Smooth muscle cell (in vitro differentiated cells): ENCODE measurements around the gene INPP5A. TPM values are rescaled to one million over a fixed set of nuclear protein-coding genes. Genes with fewer than 3 reads are reported as not detected.

Experiments used
- DNase-seq: peaks from one replicate; lab custom pipeline; 2025; ENCODE audit not compliant: unreplicated experiment; lab: John Stamatoyannopoulos, UW
- H2AFZ ChIP-seq: fragments of 200-600 bp; sonication (generic); 2 replicates; pipeline ENCODE4 v1.6.0; 2016; ENCODE audit warnings: antibody characterized with exemption, low read depth, mild to moderate bottlenecking
- H3F3A ChIP-seq: fragments of 200-600 bp; sonication (generic); 2 replicates; pipeline ENCODE4 v1.6.0; 2017; ENCODE audit warnings: antibody characterized with exemption, low read depth
- H3K27ac ChIP-seq: fragments of 200-600 bp; sonication (generic); 2 replicates; pipeline ENCODE4 v1.5.1; 2016; ENCODE audit warnings: low read depth, mild to moderate bottlenecking
- H3K27me3 ChIP-seq: fragments of 200-600 bp; sonication (generic); 2 replicates; pipeline ENCODE4 v1.6.1; 2016; ENCODE audit warnings: low read depth, mild to moderate bottlenecking
- H3K36me3 ChIP-seq: fragments of 200-600 bp; sonication (generic); 2 replicates; pipeline ENCODE4 v1.5.1; 2016; ENCODE audit warnings: low read depth
- H3K4me1 ChIP-seq: fragments of 200-600 bp; sonication (generic); 2 replicates; pipeline ENCODE4 v1.5.1; 2016; ENCODE audit warnings: low read depth
- H3K4me2 ChIP-seq: fragments of 200-600 bp; sonication (generic); 2 replicates; pipeline ENCODE4 v1.6.0; 2016; ENCODE audit warnings: mild to moderate bottlenecking
- H3K4me3 ChIP-seq: fragments of 200-600 bp; sonication (generic); 2 replicates; pipeline ENCODE4 v1.5.1; 2016; ENCODE audit warnings: mild to moderate bottlenecking
- H3K79me2 ChIP-seq: fragments of 200-600 bp; sonication (generic); 2 replicates; pipeline ENCODE4 v1.6.0; 2016; ENCODE audit warnings: low read depth, mild to moderate bottlenecking
- H3K9ac ChIP-seq: fragments of 200-600 bp; sonication (generic); 2 replicates; pipeline ENCODE4 v1.6.0; 2016; ENCODE audit warnings: low read depth
- H3K9me3 ChIP-seq: fragments of 200-600 bp; sonication (generic); replicated peaks from 2 replicates; pipeline ENCODE4 v1.5.1; 2016; ENCODE audit warnings: low read depth
- H4K20me1 ChIP-seq: fragments of 200-600 bp; sonication (generic); 2 replicates; pipeline ENCODE4 v1.6.0; 2016; ENCODE audit warnings: low read depth
- WGBS: methylation state at CpG from one replicate; pipeline ENCODE4 v1.1.7; 2016; ENCODE audit warnings: low lambda C conversion rate; 5-methylcytosine and 5-hydroxymethylcytosine counted together
- polyA plus RNA-seq: library from polyadenylated mRNA; unstranded; fragments of >200 nt; fragmentation: Nextera tagmentation; extraction: Ambion mirVana; gene quantifications from 2 replicates; pipeline ENCODE4 v1.2.1, GENCODE V29; 2016
- total RNA-seq: library from RNA; depleted of rRNA; stranded (reverse); fragments of >200 nt; gene quantifications from 2 replicates; pipeline ENCODE4 v1.2.3, GENCODE V29; 2014
- TF ChIP-seq, protein P1 (sequence below): fragments of 200-600 bp; sonication (generic); IDR thresholded peaks from 2 replicates; pipeline ENCODE4 v1.5.1; 2017; ENCODE audit warnings: borderline replicate concordance, mild to moderate bottlenecking, antibody characterized with exemption; ENCODE audit not compliant: insufficient read depth, poor library complexity, severe bottlenecking

The INPP5A gene
- total and polyA plus RNA-seq, 2 experiments from 2014 or later: 48.0 to 55.9 TPM

DNA sequence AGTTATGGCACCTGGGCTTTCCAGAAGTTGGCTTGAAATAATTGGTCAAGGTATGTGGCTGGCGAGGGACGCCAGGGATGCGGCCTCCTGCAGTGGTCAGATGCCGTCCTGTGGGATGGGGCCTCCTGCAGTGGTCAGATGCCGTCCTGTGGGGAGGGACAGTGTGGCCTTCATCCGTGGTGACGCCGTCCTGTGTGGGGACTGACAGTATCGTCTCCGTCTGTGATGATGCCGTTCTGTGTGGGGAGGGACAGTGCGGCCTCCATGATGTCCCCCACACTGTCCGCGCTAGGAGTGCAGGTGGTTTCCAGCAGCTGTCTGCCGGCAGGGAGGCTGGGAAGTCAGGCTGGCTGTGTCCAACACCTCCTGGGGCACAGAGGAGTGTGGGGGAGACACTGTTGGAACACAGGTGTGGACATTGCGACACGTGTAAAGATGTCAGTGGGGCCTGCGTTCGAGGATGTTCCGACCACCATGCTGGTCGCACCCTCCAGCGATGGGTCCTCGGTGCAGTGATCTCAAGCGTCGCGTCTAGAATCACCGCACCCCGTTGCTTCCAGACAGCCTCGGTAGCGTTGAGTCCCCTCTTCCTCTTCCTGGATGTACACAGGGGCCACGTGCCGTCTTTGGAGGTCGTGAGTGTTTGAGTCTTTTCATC is 52.6 kb downstream of the INPP5A start:
- Histone ChIP-seq H3K36me3 (no peaks in the 10 kb centered on the region), H3F3A (no peaks in the 10 kb centered on the region), H3K9me3 (no peaks in the 10 kb centered on the region), H2AFZ (no peak overlapping the region), H3K4me3 (no peak overlapping the region), H3K9ac (no peak overlapping the region), H3K27me3 (no peaks in the 10 kb centered on the region), H3K4me1 (peaks cover 17% of the 10 kb centered on the region), H3K27ac (no peak overlapping the region), H3K79me2 (peaks cover 86% of the 10 kb centered on the region), H3K4me2 (no peak overlapping the region), H4K20me1 (peaks cover 99% of the 10 kb centered on the region)
- TF ChIP-seq, protein P1, sequence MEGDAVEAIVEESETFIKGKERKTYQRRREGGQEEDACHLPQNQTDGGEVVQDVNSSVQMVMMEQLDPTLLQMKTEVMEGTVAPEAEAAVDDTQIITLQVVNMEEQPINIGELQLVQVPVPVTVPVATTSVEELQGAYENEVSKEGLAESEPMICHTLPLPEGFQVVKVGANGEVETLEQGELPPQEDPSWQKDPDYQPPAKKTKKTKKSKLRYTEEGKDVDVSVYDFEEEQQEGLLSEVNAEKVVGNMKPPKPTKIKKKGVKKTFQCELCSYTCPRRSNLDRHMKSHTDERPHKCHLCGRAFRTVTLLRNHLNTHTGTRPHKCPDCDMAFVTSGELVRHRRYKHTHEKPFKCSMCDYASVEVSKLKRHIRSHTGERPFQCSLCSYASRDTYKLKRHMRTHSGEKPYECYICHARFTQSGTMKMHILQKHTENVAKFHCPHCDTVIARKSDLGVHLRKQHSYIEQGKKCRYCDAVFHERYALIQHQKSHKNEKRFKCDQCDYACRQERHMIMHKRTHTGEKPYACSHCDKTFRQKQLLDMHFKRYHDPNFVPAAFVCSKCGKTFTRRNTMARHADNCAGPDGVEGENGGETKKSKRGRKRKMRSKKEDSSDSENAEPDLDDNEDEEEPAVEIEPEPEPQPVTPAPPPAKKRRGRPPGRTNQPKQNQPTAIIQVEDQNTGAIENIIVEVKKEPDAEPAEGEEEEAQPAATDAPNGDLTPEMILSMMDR: no peak
- DNase-seq: no peak
- WGBS: 98% methylated on average over 33 of the region's 33 CpGs

DNA sequence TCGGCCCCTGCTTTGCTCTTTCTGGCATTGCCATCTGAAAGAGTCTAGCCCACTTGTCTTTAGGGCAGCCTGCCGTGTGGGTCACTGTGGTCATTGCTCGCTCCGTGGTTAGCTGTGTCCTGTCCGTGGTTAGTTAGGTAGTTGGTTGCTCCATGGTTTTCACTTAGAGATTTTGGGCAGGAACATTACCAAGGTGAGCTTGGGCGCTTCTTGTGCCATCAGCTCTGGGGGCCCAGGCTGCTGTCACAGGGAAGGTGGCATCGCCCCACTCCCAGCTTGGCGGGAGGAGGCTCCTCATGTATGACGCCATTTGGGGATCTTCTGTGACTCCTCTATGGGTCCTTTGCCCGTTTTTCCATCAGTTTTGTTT is 53.1 kb downstream of the INPP5A start:
- peaks cover 17% of the 10 kb centered on the region for H3K4me1 ChIP-seq
- no peak overlapping the region for H3K27ac ChIP-seq
- H2AFZ ChIP-seq: no peak overlapping the region
- no peaks in the 10 kb centered on the region for H3K36me3 ChIP-seq
- no peak for DNase-seq
- TF ChIP-seq, protein P1: no peak
- peaks cover 99% of the 10 kb centered on the region for H4K20me1 ChIP-seq
- H3F3A ChIP-seq: no peaks in the 10 kb centered on the region
- H3K9ac ChIP-seq: no peak overlapping the region
- H3K27me3 ChIP-seq: no peaks in the 10 kb centered on the region
- 97% methylated on average over 10 of the region's 10 CpGs for WGBS
- H3K9me3 ChIP-seq: no peaks in the 10 kb centered on the region
- peak overlapping the region; percentile 17 for H3K4me2 ChIP-seq
- H3K79me2 ChIP-seq: peaks cover 87% of the 10 kb centered on the region
- H3K4me3 ChIP-seq: no peak overlapping the region

DNA sequence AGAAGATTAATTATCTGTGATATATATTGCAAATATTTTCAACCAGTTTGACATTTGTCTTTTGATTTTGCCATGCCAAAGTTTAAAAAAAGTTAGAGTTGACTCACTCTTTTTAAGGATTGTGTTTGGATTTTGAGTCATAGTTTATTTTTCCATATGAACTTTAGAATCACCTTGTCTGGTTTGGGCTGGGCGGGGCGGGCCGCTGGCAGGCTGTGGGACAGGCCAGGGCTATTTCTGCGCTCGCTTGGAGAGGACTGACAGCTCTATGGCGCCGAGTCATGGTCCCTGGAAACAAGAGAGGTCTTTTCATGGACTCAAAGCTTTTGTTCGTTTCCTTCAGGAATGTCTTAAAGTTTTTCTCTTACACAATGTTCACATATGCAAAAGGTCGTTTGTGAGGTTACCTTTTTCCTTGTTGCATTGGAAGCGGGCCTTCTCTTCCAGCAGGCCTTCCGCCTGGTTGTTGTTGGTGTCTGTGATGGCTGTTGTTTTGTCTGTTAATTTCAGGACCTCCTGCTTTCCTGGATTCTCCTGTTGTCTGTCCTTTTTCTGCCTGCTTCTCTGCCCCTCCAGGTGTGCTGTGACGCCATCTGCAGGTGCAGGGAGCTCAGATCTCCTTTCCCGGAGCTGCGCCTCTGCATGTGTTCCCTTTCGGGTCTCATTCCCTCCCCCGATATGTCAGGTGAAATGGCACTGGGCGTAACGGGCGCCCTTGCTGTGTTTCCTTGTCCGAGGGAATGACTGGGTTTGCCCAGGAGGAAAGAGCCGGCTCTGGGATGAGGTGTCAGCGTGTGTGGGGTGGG is 53.8 kb downstream of the INPP5A start:
- WGBS: 82% methylated on average over 22 of the region's 22 CpGs
- H4K20me1 ChIP-seq: peaks cover 99% of the 10 kb centered on the region
- H3K9me3 ChIP-seq: no peaks in the 10 kb centered on the region
- no peaks in the 10 kb centered on the region for H3K36me3 ChIP-seq
- no peak overlapping the region for H3K9ac ChIP-seq
- H3K4me2 ChIP-seq: peak overlapping the region; percentile 17
- H3K27ac ChIP-seq: no peak overlapping the region
- no peak overlapping the region for H2AFZ ChIP-seq
- peaks cover 91% of the 10 kb centered on the region for H3K79me2 ChIP-seq
- H3K4me1 ChIP-seq: peaks cover 17% of the 10 kb centered on the region
- H3K27me3 ChIP-seq: no peaks in the 10 kb centered on the region
- H3K4me3 ChIP-seq: no peak overlapping the region
- TF ChIP-seq, protein P1: no peak
- DNase-seq: no peak
- no peaks in the 10 kb centered on the region for H3F3A ChIP-seq
